ENCODE data around the gene UCKL1. TPM values are rescaled to one million over a fixed set of nuclear protein-coding genes. Genes with fewer than 3 reads are reported as not detected.
"Not testable (repeated sequence)": the region's sequence is repeated elsewhere in the genome, so short reads cannot be mapped to it uniquely, and the experiment has no call there.

Gene UCKL1
- total RNA-seq, 1 donor from 2014 or later = 130 TPM

DNA sequence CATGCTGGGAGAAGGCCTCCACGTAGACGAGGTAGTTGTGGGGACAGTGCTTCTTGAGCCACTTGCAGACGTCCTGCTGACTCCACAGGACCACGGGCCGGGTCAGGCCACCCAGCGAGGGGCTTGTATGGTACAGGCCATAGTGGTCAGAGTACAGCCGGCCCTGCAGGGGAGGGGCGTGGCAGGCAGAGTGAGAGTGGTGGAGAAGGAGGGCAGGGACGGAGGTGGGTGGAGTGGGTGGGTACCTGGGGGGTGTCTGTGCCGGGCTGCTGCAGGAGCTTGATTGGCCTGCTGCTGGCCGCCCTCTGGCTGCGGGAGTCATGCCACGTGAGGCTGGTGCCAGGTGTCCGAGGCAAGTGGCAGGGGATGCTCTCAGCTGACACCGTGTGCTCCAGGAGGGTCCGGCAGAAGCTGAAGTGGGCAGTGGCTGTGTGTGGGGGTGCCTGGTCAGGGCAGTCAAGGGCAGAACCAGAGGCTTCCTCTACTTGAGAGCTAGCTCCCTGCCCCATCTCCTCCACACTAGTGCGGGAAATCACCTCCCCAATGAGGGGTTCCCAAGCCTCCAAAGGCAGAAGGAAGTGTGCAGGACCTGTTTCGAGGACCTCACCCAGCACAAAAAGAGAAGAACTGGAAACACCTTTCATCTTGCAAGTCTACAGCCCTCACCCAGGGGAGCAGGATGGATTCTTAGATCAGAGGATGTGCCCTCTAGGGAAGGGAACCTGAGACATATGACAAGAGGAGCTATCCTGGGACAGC, 20.9 kb upstream of the UCKL1 start:
- Mint-ChIP-seq H3K4me1 (ENCODE audit: low read depth, unreplicated experiment) (peaks cover 13% of the 10 kb centered on the region), H3K36me3 (ENCODE audit: unreplicated experiment) (no peaks in the 10 kb centered on the region), H3K27me3 (ENCODE audit: unreplicated experiment) (peaks cover 17% of the 10 kb centered on the region), H3K4me3 (ENCODE audit: unreplicated experiment) (peak overlapping the region; percentile 36), H3K27ac (ENCODE audit: unreplicated experiment) (no peak overlapping the region), H3K9me3 (ENCODE audit: unreplicated experiment) (peaks cover 11% of the 10 kb centered on the region)
- peak; percentile 19 for DNase-seq
- no peak for TF ChIP-seq CTCF (IDR thresholded peaks at IDR 0.05; ENCODE audit: partially characterized antibody, unreplicated experiment)

DNA sequence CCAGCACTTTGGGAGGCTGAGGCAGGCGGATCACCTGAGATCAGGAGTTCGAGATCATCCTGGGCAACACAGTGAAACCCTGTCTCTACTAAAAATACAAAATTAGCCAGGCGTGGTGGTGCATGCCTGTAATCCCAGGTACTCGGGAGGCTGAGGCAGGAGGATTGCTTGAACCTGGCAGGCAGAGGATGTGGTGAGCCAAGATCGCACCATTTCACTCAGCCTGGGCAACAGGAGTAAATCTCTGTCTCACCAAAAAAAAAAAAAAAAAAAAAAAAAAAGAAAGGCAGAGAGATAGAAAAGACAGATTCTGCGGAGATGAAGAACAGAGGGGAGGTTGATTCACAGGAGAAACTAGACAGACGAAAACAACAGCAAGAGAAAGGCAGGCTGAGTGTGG, 20.3 kb upstream of the UCKL1 start:
- H3K27me3 Mint-ChIP-seq (ENCODE audit: unreplicated experiment) = peaks cover 19% of the 10 kb centered on the region
- H3K27ac Mint-ChIP-seq (ENCODE audit: unreplicated experiment); H3K4me3 Mint-ChIP-seq (ENCODE audit: unreplicated experiment); H3K9me3 Mint-ChIP-seq (ENCODE audit: unreplicated experiment); H3K4me1 Mint-ChIP-seq (ENCODE audit: low read depth, unreplicated experiment); H3K36me3 Mint-ChIP-seq (ENCODE audit: unreplicated experiment); DNase-seq: not testable (repeated sequence)

GRCh38 chr20:63974402-63975200, 18.4 kb upstream of the UCKL1 start:
- no peak overlapping the region for H3K4me3 Mint-ChIP-seq (ENCODE audit: unreplicated experiment)
- H3K4me1 Mint-ChIP-seq (ENCODE audit: low read depth, unreplicated experiment) = peaks cover 5% of the 10 kb centered on the region
- H3K9me3 Mint-ChIP-seq (ENCODE audit: unreplicated experiment) = peaks cover 7% of the 10 kb centered on the region
- TF ChIP-seq CTCF (IDR thresholded peaks at IDR 0.05; ENCODE audit: partially characterized antibody, unreplicated experiment) = no peak
- no peaks in the 10 kb centered on the region for H3K36me3 Mint-ChIP-seq (ENCODE audit: unreplicated experiment)
- peaks cover 14% of the 10 kb centered on the region for H3K27me3 Mint-ChIP-seq (ENCODE audit: unreplicated experiment)
- H3K27ac Mint-ChIP-seq (ENCODE audit: unreplicated experiment) = no peak overlapping the region
- no peak for DNase-seq

DNA sequence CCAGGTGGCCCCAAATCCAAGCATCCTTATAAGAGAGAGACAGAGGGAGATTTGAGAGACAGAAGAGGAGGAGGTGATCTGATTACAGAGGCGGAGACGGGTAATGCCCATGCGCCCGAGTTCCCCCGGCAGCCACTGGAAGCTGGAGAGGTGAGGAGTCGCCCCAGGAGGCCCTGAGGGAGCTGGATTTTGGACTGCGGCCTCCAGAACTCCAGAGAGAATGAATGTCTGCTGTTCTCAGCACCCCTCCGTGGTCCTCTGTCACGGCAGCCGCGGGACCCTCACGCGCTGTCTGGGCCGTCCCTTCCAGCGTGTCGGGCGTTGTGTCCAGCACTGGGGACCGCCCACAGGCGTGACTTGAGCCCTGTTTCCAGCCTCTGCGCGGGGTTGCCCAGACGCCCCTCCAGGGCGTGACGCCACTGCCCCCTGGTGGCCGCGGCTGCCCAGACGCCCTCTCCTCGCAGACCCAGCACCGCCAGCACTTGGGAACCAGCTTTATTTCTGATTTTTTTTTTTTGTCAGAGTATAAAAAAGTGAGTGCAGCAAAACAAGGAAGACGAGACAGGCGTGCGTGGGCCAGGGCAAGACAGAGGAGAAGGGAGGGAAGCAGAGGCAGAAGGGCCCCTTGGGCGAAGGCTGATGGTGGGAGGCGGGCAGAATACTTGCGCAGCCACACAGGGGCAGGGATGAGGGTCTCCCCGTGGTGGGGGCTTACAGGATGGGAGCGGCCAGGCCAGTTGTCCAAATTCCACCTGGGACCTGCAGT, 17.6 kb upstream of the UCKL1 start:
- Mint-ChIP-seq H3K9me3 (ENCODE audit: unreplicated experiment) (peaks cover 7% of the 10 kb centered on the region), H3K4me3 (ENCODE audit: unreplicated experiment) (peak overlapping the region; percentile 73), H3K4me1 (ENCODE audit: low read depth, unreplicated experiment) (peaks cover 5% of the 10 kb centered on the region), H3K27me3 (ENCODE audit: unreplicated experiment) (peaks cover 17% of the 10 kb centered on the region), H3K27ac (ENCODE audit: unreplicated experiment) (no peak overlapping the region), H3K36me3 (ENCODE audit: unreplicated experiment) (no peaks in the 10 kb centered on the region)
- peak; percentile 98 for TF ChIP-seq CTCF (IDR thresholded peaks at IDR 0.05; ENCODE audit: partially characterized antibody, unreplicated experiment)
- peak; percentile 93 for DNase-seq

GRCh38 chr20:63973160-63973479, 16.9 kb upstream of the UCKL1 start:
- no peak for TF ChIP-seq CTCF (IDR thresholded peaks at IDR 0.05; ENCODE audit: partially characterized antibody, unreplicated experiment)
- Mint-ChIP-seq H3K36me3 (ENCODE audit: unreplicated experiment) (no peaks in the 10 kb centered on the region), H3K4me3 (ENCODE audit: unreplicated experiment) (peak overlapping the region; percentile 73), H3K27ac (ENCODE audit: unreplicated experiment) (no peak overlapping the region), H3K9me3 (ENCODE audit: unreplicated experiment) (peaks cover 7% of the 10 kb centered on the region), H3K27me3 (ENCODE audit: unreplicated experiment) (peaks cover 16% of the 10 kb centered on the region), H3K4me1 (ENCODE audit: low read depth, unreplicated experiment) (peaks cover 5% of the 10 kb centered on the region)
- DNase-seq = no peak

All from glutamatergic neuron (in vitro differentiated cells).